HL-60 (cell line): ENCODE measurements around the gene INTS6L.
"Not testable (repeated sequence)": the region's sequence is repeated elsewhere in the genome, so short reads cannot be mapped to it uniquely, and the experiment has no call there.

Source experiments
- DNase-seq, 2 experiments: peaks; one replicate each; pipeline ENCODE4 v3.0.0-alpha.2; 2010 to 2020; ENCODE audit warnings: low read depth in 1 of 2, low spot score in 1 of 2
- H3K27ac ChIP-seq: fragments of 250-450 bp; sonication (Bioruptor Pico); replicated peaks from 2 replicates; pipeline ENCODE4 v1.5.1; 2020; ENCODE audit warnings: mild to moderate bottlenecking, moderate library complexity
- H3K27me3 ChIP-seq: fragments of 250-450 bp; sonication (Bioruptor Pico); 2 replicates; pipeline ENCODE4 v1.5.1; 2021; ENCODE audit warnings: mild to moderate bottlenecking, moderate library complexity; ENCODE audit not compliant: insufficient read depth, poor library complexity, severe bottlenecking
- H3K4me3 ChIP-seq: replicated peaks from 2 replicates; pipeline ENCODE4 v1.5.1; 2011; ENCODE audit warnings: mild to moderate bottlenecking, control low read depth, low read length; ENCODE audit not compliant: insufficient read depth
- CTCF ChIP-seq: IDR thresholded peaks from one replicate; pipeline ENCODE4 v1.5.1; 2011; ENCODE audit warnings: low read length, control low read depth, inconsistent platforms; ENCODE audit not compliant: insufficient read depth
- GABPA ChIP-seq: IDR thresholded peaks from 2 replicates; pipeline ENCODE4 v1.6.1; 2012; ENCODE audit warnings: low read depth
- POLR2AphosphoS5 ChIP-seq: IDR thresholded peaks from 2 replicates; pipeline ENCODE4 v1.6.1; 2012; ENCODE audit warnings: low read depth
- REST ChIP-seq: IDR thresholded peaks from 2 replicates; pipeline ENCODE4 v1.6.1; 2012; ENCODE audit warnings: low read depth; ENCODE audit not compliant: insufficient replicate concordance
- SPI1 ChIP-seq: IDR thresholded peaks from 2 replicates; pipeline ENCODE4 v1.6.1; 2012; ENCODE audit warnings: low read depth, mild to moderate bottlenecking, borderline replicate concordance

INTS6L gene

GRCh38 chrX:135596495-135596894 lies 76.0 kb downstream of the INTS6L start:
- no peak overlapping the region for H3K4me3 ChIP-seq
- DNase-seq: peak; percentile 11 to 45
- no peak overlapping the region for H3K27ac ChIP-seq
- no peaks in the 10 kb centered on the region for H3K27me3 ChIP-seq
- no peak for TF ChIP-seq REST
- TF ChIP-seq SPI1: no peak
- TF ChIP-seq POLR2AphosphoS5: no peak
- no peak for TF ChIP-seq GABPA
- TF ChIP-seq CTCF: no peak

GRCh38 chrX:135605906-135606305 lies 85.4 kb downstream of the INTS6L start:
- Histone ChIP-seq H3K27ac (no peak overlapping the region), H3K4me3 (no peak overlapping the region), H3K27me3 (peaks cover 4% of the 10 kb centered on the region)
- no peak for DNase-seq
- TF ChIP-seq GABPA (no peak), CTCF (no peak), SPI1 (no peak), POLR2AphosphoS5 (no peak), REST (no peak)

GRCh38 chrX:135624408-135625204 lies 104.1 kb downstream of the INTS6L start:
- H3K27me3 ChIP-seq, DNase-seq, H3K27ac ChIP-seq, H3K4me3 ChIP-seq: not testable (repeated sequence)

- TF ChIP-seq CTCF (no peak), REST (no peak), SPI1 (no peak), GABPA (no peak), POLR2AphosphoS5 (no peak)
- no peak for DNase-seq
- H3K4me3 ChIP-seq: no peak overlapping the region
Measured at GRCh38 chrX:135625995-135626394, 105.5 kb downstream of the INTS6L start.

More at GRCh38 chrX:135625995-135626394, 105.5 kb downstream of the INTS6L start:
- Histone ChIP-seq H3K27ac (no peak overlapping the region), H3K27me3 (no peaks in the 10 kb centered on the region)
